ENCODE results near the gene SNX13.

DNA sequence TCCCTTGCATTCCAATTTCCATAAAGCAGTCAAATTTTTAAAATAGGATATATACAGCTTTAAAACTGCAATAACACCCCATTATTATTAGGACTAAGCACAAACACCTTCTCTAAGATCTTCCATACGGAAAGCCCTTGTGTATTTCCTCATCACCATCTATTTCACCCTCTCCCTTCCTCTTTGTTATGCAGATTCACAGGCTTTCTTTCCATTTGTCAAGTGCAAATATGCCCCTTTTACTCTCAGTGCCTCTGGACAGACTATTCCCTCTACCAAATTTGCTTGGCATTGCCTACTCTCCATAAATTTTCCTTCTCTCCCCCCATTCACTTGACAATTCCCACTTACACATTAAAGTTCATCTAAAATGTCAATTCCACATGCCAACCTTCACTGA, 61.7 kb downstream of the SNX13 start:
- TF ChIP-seq, protein P1, sequence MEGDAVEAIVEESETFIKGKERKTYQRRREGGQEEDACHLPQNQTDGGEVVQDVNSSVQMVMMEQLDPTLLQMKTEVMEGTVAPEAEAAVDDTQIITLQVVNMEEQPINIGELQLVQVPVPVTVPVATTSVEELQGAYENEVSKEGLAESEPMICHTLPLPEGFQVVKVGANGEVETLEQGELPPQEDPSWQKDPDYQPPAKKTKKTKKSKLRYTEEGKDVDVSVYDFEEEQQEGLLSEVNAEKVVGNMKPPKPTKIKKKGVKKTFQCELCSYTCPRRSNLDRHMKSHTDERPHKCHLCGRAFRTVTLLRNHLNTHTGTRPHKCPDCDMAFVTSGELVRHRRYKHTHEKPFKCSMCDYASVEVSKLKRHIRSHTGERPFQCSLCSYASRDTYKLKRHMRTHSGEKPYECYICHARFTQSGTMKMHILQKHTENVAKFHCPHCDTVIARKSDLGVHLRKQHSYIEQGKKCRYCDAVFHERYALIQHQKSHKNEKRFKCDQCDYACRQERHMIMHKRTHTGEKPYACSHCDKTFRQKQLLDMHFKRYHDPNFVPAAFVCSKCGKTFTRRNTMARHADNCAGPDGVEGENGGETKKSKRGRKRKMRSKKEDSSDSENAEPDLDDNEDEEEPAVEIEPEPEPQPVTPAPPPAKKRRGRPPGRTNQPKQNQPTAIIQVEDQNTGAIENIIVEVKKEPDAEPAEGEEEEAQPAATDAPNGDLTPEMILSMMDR (conservative IDR thresholded peaks at IDR 0.05 in 1 of 2, IDR thresholded peaks at IDR 0.05 in 1 of 2; ENCODE audit: extremely low read depth in 1 of 2, insufficient read depth in 1 of 2, low read depth in 1 of 2, low read length in 2 of 2) = no peak
- TF ChIP-seq EZH2 (IDR thresholded peaks at IDR 0.05; ENCODE audit: borderline replicate concordance, low read length) = no peak

Measured in mammary epithelial cell (primary cell).